HG03575 (cell line): Measurements from ENCODE around the gene BCAS3.
"Not testable (repeated sequence)": the region's sequence is repeated elsewhere in the genome, so short reads cannot be mapped to it uniquely, and the experiment has no call there.

Source experiments
- ATAC-seq: cut with Tn5 transposase; IDR thresholded peaks from one replicate; pipeline ENCODE4 v1.9.1; 2021; ENCODE audit not compliant: unreplicated experiment, insufficient number of reproducible peaks, low FRiP score; ENCODE audit errors: extremely low read depth

Gene BCAS3

DNA sequence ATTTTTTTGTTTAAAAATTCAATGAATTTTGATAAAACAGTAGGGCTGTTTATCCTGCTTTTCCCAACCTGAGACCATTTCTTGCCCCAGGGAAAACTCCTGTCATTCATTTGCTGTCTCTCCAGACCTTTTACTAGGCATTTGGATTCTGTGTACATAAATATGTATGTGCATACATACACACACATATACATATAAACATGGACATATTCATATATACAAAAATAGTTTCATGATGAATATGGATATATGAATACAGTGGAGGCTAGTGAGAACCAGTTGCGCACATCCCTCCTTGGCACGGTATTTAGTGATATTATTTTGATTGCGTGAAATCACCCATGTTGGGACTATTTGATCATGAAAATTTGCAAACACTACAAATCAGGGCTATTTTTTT lies 269.9 kb downstream of the BCAS3 start:
- no peak for ATAC-seq

- no peak for ATAC-seq
Observed at GRCh38 chr17:60952747-60953146, 275.1 kb downstream of the BCAS3 start.

DNA sequence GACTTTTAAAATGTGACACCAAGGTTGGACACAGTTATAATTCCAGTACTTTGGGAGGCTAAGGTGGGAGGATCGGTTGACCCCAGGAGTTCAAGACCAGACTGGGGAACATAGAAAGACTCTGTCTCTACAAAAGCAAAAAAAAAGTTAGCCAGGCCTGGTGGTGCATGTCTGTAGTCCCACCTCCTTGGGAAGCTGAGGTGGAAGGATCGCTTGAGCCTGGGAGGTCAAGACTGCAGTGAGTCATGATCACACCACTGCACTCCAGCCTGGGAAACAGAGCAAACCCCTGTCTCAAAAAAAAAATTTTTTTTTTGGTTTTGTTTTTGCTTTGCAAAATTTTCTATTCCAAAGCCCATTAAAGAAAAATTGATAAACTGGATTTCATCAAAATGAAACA lies 281.4 kb downstream of the BCAS3 start:
- no peak for ATAC-seq

DNA sequence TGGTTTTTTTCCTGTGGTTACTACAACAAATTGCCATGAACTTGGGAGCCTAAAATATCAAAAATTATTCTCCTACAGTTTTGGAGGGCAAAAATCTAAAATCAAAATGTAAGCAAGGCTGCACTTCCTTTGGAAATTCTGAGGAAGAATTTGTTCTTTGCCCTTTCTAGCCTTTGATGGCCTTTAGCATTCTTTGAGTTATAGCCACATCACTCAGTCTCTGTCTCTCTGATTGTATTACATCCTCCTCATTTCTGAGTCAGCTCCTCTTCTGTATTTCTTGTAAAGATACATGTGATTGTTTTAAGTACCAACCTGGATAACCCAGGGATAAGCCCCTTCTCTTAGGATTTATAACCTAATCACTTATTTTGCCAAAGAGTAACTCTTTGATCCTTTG lies 282.0 kb downstream of the BCAS3 start:
- ATAC-seq = no peak

DNA sequence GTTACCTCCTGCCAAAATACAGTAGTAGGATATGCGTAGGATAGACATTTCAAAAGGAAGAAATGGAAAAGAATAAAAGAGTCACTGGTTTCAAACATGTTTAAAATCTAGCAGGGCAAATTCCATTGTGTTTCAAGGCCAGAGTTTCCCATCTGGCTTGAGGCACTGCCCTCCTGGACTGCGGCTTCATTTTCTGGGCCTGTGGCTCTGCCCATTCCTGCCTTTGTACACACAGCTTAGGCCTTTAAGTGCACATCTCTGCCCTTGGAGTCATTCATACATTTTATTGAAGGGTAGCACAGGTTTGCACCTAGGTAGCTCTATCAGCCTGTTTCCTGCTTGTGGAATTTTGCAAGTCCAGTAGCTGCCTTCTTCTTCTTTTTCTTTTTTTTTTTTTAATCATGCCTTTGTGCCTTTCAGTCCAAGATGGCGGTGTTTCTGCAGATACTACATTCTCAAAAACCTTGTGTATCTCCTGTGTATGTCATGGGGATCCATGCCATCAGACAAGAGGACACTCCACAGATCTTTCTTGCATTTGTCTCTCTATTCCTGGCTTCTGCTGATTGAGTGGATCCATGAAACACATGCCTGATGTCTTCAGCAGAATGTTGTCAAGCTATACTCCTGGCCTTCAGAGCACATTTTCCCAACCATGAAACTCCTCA lies 282.9 kb downstream of the BCAS3 start:
- no peak for ATAC-seq

DNA sequence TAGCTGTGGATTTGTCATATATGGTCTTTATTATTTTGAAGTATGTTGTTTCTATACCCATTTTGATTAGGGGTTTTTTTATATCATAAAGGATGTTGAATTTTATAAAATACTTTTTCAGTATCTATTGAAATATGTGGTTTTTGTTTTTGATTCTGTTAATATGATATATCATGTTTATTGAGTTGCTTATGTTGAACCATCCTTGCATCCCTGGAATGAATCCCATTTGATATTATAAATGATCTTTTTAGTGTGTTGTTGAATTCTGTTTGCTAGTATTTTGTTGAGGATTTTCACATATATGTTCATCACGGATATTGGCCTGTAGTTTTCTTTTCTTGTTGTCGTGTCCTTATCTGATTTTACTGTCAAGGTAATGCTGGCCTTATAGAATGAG lies 286.5 kb downstream of the BCAS3 start:
- no peak for ATAC-seq

DNA sequence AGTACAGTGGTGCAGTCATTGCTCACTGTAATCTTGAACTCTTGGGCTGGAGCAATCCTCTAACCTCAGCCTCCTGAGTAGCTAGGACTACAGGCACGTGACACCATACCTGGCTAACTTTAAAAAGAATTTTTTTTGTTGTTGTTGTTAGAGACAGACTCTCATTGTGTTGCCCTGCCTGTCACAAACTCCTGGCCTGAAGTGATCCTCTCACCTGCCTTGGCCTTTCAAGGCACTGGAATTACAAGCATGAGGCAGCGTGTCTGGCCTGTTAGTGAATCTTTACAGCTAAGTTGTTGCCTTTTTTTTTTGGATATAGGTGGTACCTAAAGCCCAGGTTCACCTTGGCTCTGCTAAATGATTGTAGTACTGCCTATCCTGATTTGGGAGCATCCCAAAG lies 290.6 kb downstream of the BCAS3 start:
- ATAC-seq = no peak

- no peak for ATAC-seq
Observed at GRCh38 chr17:60969500-60970037, 291.9 kb downstream of the BCAS3 start.

DNA sequence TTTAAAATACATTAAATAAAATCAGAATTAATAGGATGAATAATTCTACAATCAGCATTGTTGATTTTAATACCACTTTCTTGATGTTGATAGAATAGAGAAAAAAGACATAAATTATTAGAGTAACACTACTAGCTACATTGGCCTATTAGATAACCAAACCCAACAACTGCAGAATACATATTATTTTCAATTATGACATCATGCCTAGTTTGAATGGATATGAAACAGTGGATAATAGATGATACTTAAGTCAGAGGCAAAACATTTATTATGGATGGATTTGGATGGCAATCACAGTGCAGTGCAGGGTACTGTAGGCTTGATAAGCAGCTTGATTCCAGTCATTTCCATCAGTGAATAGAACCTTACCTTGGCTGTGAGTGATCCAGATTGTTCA lies 293.1 kb downstream of the BCAS3 start:
- no peak for ATAC-seq

DNA sequence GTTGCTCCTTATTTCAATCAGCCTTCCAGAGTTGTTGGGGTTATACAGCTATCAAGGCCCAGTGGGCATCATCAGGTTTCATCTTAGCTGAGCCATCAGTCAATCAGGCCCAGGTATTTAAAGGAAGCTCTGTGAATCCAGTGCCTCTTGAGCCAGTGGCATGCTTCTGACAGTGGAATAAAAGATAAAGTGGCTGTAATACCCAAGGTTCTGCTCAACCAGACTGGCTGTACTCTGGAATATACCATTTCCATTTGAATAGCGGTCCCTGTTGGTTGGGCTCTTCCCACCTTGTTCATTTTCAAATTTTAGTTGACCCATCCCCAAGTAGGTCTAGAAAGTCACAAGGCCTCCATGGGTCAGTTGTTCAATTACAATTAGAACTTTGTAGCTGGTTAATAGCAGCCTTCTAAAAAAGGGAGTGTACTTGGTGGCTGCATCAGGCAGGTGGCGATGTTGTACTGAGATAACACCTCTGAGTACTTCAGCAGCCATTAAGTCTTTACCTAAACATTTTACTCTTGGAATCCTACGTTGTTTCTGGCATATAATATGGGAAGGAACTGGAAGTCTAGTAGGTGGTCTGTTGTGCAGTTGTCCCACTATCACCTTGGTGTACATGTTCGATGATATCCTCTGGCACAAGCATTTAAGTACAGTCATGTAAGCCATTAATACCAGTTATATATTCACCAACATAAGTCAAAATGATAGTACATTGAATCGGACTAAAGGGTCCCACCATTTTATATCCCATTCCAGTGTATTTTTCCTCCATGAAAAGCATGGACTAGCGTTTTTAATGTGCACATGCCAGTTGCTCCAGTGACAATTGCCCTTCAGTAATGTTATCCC lies 294.1 kb downstream of the BCAS3 start:
- no peak for ATAC-seq

DNA sequence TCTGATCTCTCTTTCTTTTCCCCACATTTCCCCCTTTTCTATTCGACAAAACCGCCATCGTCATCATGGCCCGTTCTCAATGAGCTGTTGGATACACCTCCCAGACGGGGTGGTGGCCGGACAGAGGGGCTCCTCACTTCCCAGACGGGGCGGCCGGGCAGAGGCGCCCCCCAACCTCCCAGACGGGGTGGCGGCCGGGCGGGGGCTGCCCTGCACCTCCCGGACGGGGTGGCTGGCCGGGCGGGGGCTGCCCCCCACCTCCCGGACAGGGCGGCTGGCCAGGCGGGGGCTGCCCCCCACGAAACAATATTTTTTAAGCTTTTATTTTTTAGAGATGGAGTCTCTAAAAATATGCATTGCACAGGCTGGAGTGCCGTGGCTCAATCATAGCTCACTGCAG lies 299.2 kb downstream of the BCAS3 start:
- not testable (repeated sequence) for ATAC-seq

DNA sequence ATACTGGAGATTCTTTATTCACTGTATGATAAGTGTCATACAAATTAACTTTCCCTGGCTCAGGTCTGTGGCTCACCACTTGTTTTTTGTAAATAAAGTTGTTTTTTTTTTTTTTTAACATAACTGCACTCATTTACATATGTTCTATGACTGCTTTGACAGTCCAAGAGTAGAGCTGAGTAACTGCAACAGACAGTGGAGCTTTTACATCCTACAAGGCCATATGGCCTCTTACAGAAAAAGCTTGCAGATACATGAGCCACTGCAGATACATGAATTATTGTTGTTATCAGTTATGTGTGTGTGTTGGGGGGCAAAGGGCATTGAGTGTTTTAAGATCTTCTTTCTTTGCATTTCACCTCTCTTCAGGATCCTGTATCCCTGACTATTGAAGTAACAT lies 311.7 kb downstream of the BCAS3 start:
- no peak for ATAC-seq

- ATAC-seq = no peak
Observed at GRCh38 chr17:60989846-60990245, 312.2 kb downstream of the BCAS3 start.

DNA sequence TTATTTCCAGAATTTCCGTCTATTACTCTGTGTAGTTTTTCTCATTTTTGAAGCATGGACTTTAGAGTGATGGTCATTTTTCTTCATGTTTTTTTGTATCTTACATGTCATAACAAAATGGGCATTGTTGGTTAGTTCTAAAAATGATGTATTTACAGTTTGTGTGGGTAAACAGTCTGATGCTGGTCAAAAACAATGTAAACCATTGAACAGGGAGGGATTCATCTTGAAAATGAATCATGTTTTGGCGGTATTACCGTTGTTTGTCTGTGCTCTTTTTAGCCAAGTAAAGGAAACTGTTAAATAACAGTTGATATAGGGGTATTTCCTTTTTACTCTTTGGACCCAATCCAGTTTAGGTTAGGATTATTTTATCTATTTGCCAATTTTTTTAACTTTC lies 315.8 kb downstream of the BCAS3 start:
- ATAC-seq = no peak

DNA sequence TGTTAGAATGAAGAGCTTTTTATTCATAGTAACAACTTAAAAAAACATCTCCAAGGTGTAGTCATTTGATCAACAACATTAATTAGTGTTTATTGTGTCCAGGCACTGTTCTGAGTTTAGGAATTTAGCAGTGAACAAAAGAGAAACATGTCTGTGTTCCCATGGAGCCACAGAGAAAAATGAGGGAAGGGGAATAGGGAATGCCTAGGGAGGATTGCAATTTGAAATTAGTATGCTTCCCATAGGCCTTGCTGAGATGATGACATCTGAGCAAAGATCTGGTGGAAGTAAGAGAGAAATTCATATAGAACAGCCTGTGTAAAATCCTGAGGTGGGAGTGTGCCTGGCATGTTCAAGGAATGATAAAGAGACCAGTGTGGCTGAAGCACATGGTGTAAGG lies 318.0 kb downstream of the BCAS3 start:
- ATAC-seq = no peak

GRCh38 chr17:61000911-61001310 lies 323.3 kb downstream of the BCAS3 start:
- no peak for ATAC-seq

GRCh38 chr17:61002316-61002736 lies 324.7 kb downstream of the BCAS3 start:
- ATAC-seq = no peak

DNA sequence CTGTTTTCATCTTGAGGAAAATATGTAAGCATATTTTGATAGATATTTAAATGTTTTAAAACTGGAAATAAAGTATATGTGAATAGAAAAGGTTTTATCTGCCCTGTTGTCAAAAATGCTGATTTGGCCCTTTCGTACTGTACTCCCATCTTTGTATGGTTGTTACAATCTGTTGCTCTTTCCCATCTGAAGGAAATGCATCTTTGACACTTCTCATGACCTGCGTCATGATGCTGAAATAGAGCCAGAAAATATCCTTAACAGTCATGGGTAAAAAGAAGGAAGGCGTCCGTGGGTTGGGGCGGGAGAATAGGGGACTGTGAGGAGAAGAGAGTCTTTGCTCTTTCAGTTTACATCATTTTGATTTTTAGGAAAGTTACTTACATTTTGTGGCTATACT lies 327.7 kb downstream of the BCAS3 start:
- ATAC-seq = no peak

GRCh38 chr17:61005958-61006357 lies 328.3 kb downstream of the BCAS3 start:
- ATAC-seq = not testable (repeated sequence)

GRCh38 chr17:61007980-61008379 lies 330.3 kb downstream of the BCAS3 start:
- no peak for ATAC-seq
